ENCODE results near the gene YDJC.
A peak's percentile ranks its signal among the peaks of the same experiment; 100 is the strongest.
"Not testable (repeated sequence)": the region's sequence is repeated elsewhere in the genome, so short reads cannot be mapped to it uniquely, and the experiment has no call there.

The YDJC gene

GRCh38 chr22:21651521-21652009 is 21.7 kb upstream of the YDJC start:
- no peak for DNase-seq

GRCh38 chr22:21650823-21651520 is 21.1 kb upstream of the YDJC start:
- no peak for DNase-seq

GRCh38 chr22:21650280-21650679 is 20.5 kb upstream of the YDJC start:
- no peak for DNase-seq

GRCh38 chr22:21646608-21647590 is 17.1 kb upstream of the YDJC start:
- DNase-seq: peak; percentile 86

- DNase-seq: not testable (repeated sequence)
These were observed 15.7 kb upstream of the YDJC start for GRCh38 chr22:21645513-21645912.

GRCh38 chr22:21643533-21644357 is 13.9 kb upstream of the YDJC start:
- DNase-seq: no peak

- peak; percentile 38 for DNase-seq
These were observed 13.0 kb upstream of the YDJC start for GRCh38 chr22:21642584-21643448.

GRCh38 chr22:21641789-21642583 is 12.2 kb upstream of the YDJC start, which contains the start of gene SDF2L1:
Gene SDF2L1, plus strand, starts transcription at chr22:21642302. Its CDS starts 35 bp downstream, at chr22:21642337.
- peak; percentile 99 for DNase-seq

- DNase-seq: peak; percentile 55
These were observed 11.6 kb upstream of the YDJC start for GRCh38 chr22:21641417-21641788.

- DNase-seq: no peak
These were observed 11.0 kb upstream of the YDJC start for GRCh38 chr22:21640810-21641209.

GRCh38 chr22:21639359-21639758 is 9.5 kb upstream of the YDJC start:
- DNase-seq: no peak

- DNase-seq: not testable (repeated sequence)
These were observed 7.6 kb upstream of the YDJC start for GRCh38 chr22:21637450-21637849.

- DNase-seq: no peak
These were observed 6.9 kb upstream of the YDJC start for GRCh38 chr22:21636629-21637218.

- no peak for DNase-seq
These were observed 6.1 kb upstream of the YDJC start for GRCh38 chr22:21635771-21636510.

GRCh38 chr22:21634844-21635243 is 5.0 kb upstream of the YDJC start:
- DNase-seq: no peak

GRCh38 chr22:21634081-21634480 is 4.3 kb upstream of the YDJC start:
- DNase-seq: no peak

- DNase-seq: no peak
These were observed 3.7 kb upstream of the YDJC start for GRCh38 chr22:21633481-21633880.

- DNase-seq: no peak
These were observed 3.1 kb upstream of the YDJC start for GRCh38 chr22:21632931-21633330.

GRCh38 chr22:21632237-21632895 is 2.5 kb upstream of the YDJC start, which contains the start of gene CCDC116:
Gene CCDC116, plus strand, starts transcription at chr22:21632760. Its CDS starts 422 bp downstream, at chr22:21633182.
- DNase-seq: no peak
